Measurements from ENCODE around the gene NOB1.

Gene NOB1

DNA sequence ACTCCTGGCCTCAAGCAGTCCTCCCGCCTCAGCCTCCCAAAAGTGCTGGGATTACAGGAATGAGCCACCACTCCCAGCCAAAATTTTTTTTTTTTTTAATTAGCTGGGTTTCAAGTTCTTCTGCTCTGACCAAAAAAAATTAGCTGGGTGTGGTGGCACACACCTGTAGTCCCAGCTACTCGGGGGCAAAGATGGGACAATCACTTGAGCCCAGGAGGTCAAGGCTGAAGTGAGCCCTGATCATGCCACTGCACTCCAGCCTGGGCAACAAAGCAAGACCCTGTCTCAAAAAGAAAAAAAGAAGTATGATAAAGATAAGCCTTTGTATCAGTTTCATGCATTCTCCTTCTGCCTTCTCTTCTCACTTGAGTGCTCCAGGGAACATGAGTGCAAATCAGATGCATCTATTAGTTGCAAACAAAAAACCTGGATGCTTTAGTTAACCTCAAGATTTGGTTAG, 30.3 kb downstream of the NOB1 start:
- H3K79me2 ChIP-seq (ENCODE audit: insufficient read depth, low read length), result no peaks in the 10 kb centered on the region
- H3K9me2 ChIP-seq (replicated peaks; ENCODE audit: low read depth, low read length), result no peaks in the 10 kb centered on the region
- no peaks in the 10 kb centered on the region for H3K36me3 ChIP-seq (ENCODE audit: insufficient read depth, low read length)
- peaks cover 21% of the 10 kb centered on the region for H3K4me1 ChIP-seq (ENCODE audit: insufficient read depth, low read length, poor library complexity, severe bottlenecking)
- H2AFZ ChIP-seq (ENCODE audit: low read length), result no peak overlapping the region
- H3K4me3 ChIP-seq (ENCODE audit: low read length, poor library complexity, severe bottlenecking), result no peak overlapping the region
- H3K27me3 ChIP-seq (ENCODE audit: insufficient read depth, low read length, poor library complexity, severe bottlenecking), result no peaks in the 10 kb centered on the region
- H3F3A ChIP-seq (ENCODE audit: low read depth), result no peaks in the 10 kb centered on the region
- TF ChIP-seq, protein P1, sequence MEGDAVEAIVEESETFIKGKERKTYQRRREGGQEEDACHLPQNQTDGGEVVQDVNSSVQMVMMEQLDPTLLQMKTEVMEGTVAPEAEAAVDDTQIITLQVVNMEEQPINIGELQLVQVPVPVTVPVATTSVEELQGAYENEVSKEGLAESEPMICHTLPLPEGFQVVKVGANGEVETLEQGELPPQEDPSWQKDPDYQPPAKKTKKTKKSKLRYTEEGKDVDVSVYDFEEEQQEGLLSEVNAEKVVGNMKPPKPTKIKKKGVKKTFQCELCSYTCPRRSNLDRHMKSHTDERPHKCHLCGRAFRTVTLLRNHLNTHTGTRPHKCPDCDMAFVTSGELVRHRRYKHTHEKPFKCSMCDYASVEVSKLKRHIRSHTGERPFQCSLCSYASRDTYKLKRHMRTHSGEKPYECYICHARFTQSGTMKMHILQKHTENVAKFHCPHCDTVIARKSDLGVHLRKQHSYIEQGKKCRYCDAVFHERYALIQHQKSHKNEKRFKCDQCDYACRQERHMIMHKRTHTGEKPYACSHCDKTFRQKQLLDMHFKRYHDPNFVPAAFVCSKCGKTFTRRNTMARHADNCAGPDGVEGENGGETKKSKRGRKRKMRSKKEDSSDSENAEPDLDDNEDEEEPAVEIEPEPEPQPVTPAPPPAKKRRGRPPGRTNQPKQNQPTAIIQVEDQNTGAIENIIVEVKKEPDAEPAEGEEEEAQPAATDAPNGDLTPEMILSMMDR (conservative IDR thresholded peaks at IDR 0.05; ENCODE audit: low read length), result no peak
- TF ChIP-seq EZH2phosphoT487 (IDR thresholded peaks at IDR 0.05; ENCODE audit: borderline replicate concordance), result no peak
- no peak overlapping the region for H3K4me2 ChIP-seq (ENCODE audit: low read depth, low read length, poor library complexity, severe bottlenecking)
- H3K9me3 ChIP-seq (ENCODE audit: insufficient read depth, low read depth, low read length), result no peaks in the 10 kb centered on the region
- no peak overlapping the region for H3K9ac ChIP-seq (ENCODE audit: low read depth, low read length, poor library complexity, severe bottlenecking)
- no peaks in the 10 kb centered on the region for H4K20me1 ChIP-seq (ENCODE audit: insufficient read depth, low read length, poor library complexity, severe bottlenecking)

DNA sequence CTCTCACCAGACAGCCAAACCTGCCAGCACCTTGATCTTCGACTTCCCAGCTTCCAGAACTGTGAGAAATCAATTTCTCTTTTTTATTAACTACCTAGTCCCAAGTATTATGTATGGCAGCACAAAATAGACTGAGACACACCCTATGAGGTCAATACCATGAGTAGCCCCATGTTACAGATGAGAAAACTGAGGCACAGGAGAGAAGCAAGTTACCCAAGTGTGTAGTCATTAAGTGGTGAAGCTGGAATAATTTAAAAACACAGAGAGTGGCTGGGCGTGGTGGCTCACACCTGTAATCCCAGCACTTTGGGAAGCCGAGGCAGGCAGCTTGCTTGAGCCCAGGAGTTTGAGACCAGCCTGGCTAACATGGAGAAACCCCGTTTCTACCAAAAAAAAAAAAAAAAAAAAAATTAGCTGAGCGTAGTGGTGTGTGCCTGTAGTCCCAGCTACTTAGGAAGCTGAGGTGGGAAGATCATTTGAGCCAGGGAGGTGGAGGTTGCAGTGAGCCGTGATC, 33.2 kb downstream of the NOB1 start:
- H3K9me2 ChIP-seq (replicated peaks; ENCODE audit: low read depth, low read length), result no peaks in the 10 kb centered on the region
- H3K4me3 ChIP-seq (ENCODE audit: low read length, poor library complexity, severe bottlenecking), result no peak overlapping the region
- H3K9me3 ChIP-seq (ENCODE audit: insufficient read depth, low read depth, low read length), result no peaks in the 10 kb centered on the region
- H3K9ac ChIP-seq (ENCODE audit: low read depth, low read length, poor library complexity, severe bottlenecking), result no peak overlapping the region
- no peaks in the 10 kb centered on the region for H4K20me1 ChIP-seq (ENCODE audit: insufficient read depth, low read length, poor library complexity, severe bottlenecking)
- no peak overlapping the region for H2AFZ ChIP-seq (ENCODE audit: low read length)
- peaks cover 7% of the 10 kb centered on the region for H3K4me1 ChIP-seq (ENCODE audit: insufficient read depth, low read length, poor library complexity, severe bottlenecking)
- H3K27me3 ChIP-seq (ENCODE audit: insufficient read depth, low read length, poor library complexity, severe bottlenecking), result no peaks in the 10 kb centered on the region
- TF ChIP-seq, protein P1 (conservative IDR thresholded peaks at IDR 0.05; ENCODE audit: low read length), result no peak
- TF ChIP-seq EZH2phosphoT487 (IDR thresholded peaks at IDR 0.05; ENCODE audit: borderline replicate concordance), result no peak
- H3K79me2 ChIP-seq (ENCODE audit: insufficient read depth, low read length), result no peaks in the 10 kb centered on the region
- H3K4me2 ChIP-seq (ENCODE audit: low read depth, low read length, poor library complexity, severe bottlenecking), result no peak overlapping the region
- H3K36me3 ChIP-seq (ENCODE audit: insufficient read depth, low read length), result no peaks in the 10 kb centered on the region
- H3F3A ChIP-seq (ENCODE audit: low read depth), result no peaks in the 10 kb centered on the region

DNA sequence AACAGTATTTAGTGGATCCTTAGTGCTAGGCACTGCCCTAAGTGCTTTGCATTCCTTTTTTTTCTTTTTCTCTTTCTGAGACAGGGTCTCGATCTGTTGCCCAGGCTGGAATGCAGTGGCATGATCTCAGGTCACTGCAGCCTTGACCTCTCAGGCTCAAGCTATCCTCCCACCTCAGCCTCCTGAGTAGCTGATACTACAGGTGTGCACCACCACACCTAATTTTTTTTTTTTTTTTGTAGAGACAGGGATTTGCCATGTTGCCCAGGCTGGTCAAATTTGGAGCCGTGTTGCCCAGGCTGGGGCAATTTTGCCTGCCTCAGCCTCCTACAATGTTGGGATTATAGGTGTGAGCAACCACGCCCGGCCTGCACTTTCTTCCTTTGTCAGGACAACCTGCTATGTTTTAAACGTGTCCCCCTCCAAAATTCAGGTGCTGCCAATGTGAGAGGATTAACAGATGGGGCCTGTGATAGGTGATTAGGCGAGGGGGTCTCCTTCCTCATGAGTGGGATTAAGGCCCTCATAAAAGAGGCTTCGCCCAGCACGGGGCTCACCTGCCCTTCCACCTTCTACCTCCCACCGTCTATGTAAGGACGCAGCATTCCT, 33.8 kb downstream of the NOB1 start:
- H3K4me1 ChIP-seq (ENCODE audit: insufficient read depth, low read length, poor library complexity, severe bottlenecking), result peaks cover 4% of the 10 kb centered on the region
- no peak overlapping the region for H3K4me3 ChIP-seq (ENCODE audit: low read length, poor library complexity, severe bottlenecking)
- no peaks in the 10 kb centered on the region for H3K36me3 ChIP-seq (ENCODE audit: insufficient read depth, low read length)
- H3K27me3 ChIP-seq (ENCODE audit: insufficient read depth, low read length, poor library complexity, severe bottlenecking), result no peaks in the 10 kb centered on the region
- H4K20me1 ChIP-seq (ENCODE audit: insufficient read depth, low read length, poor library complexity, severe bottlenecking), result no peaks in the 10 kb centered on the region
- no peak overlapping the region for H3K9ac ChIP-seq (ENCODE audit: low read depth, low read length, poor library complexity, severe bottlenecking)
- no peak overlapping the region for H3K4me2 ChIP-seq (ENCODE audit: low read depth, low read length, poor library complexity, severe bottlenecking)
- no peak overlapping the region for H2AFZ ChIP-seq (ENCODE audit: low read length)
- no peaks in the 10 kb centered on the region for H3K9me3 ChIP-seq (ENCODE audit: insufficient read depth, low read depth, low read length)
- no peaks in the 10 kb centered on the region for H3F3A ChIP-seq (ENCODE audit: low read depth)
- no peaks in the 10 kb centered on the region for H3K79me2 ChIP-seq (ENCODE audit: insufficient read depth, low read length)
- TF ChIP-seq EZH2phosphoT487 (IDR thresholded peaks at IDR 0.05; ENCODE audit: borderline replicate concordance), result no peak
- TF ChIP-seq, protein P1 (conservative IDR thresholded peaks at IDR 0.05; ENCODE audit: low read length), result no peak
- no peaks in the 10 kb centered on the region for H3K9me2 ChIP-seq (replicated peaks; ENCODE audit: low read depth, low read length)
